Stimulated activated naive B cell treated with anti-CD40 and anti-IgM and Interleukin-4, amounts not matched to agents 10 μg/mL and 1 μg/mL and 100 μg/mL, for 72 hours (primary cell): Measurements from ENCODE around the gene HOOK2.
"Not testable (repeated sequence)": the region's sequence is repeated elsewhere in the genome, so short reads cannot be mapped to it uniquely, and the experiment has no call there.

Experiments used
- ATAC-seq, 2 donors: fragments of 150-1000 bp; cut with Tn5 transposase; replicated peaks; 2 replicates each; pipeline ENCODE4 v1.10.0; 2021; ENCODE audit warnings: moderate library complexity in 1 of 2
- DNase-seq: peaks from one replicate; pipeline ENCODE4 v3.0.0; 2021
- H3K27ac Mint-ChIP-seq: one replicate; pipeline ENCODE4 v1.8.0; 2022; ENCODE audit warnings: mild to moderate bottlenecking, mixed read lengths
- H3K27me3 Mint-ChIP-seq, 2 donors: one replicate each; pipeline ENCODE4 v1.8.0; 2022; ENCODE audit warnings: mixed read lengths in 2 of 2
- H3K36me3 Mint-ChIP-seq, 2 donors: one replicate each; pipeline ENCODE4 v1.8.0; 2022; ENCODE audit warnings: mixed read lengths in 2 of 2, mild to moderate bottlenecking in 1 of 2
- H3K4me1 Mint-ChIP-seq, 2 donors: one replicate each; pipeline ENCODE4 v1.8.0; 2022; ENCODE audit warnings: mixed read lengths in 2 of 2, mild to moderate bottlenecking in 1 of 2
- H3K4me3 Mint-ChIP-seq, 2 donors: one replicate each; pipeline ENCODE4 v1.8.0; 2022; ENCODE audit warnings: mild to moderate bottlenecking in 2 of 2, mixed read lengths in 2 of 2, moderate library complexity in 1 of 2
- H3K9me3 Mint-ChIP-seq, 2 donors: one replicate each; pipeline ENCODE4 v1.8.0; 2022; ENCODE audit warnings: mixed read lengths in 2 of 2, mild to moderate bottlenecking in 1 of 2

The HOOK2 gene

DNA sequence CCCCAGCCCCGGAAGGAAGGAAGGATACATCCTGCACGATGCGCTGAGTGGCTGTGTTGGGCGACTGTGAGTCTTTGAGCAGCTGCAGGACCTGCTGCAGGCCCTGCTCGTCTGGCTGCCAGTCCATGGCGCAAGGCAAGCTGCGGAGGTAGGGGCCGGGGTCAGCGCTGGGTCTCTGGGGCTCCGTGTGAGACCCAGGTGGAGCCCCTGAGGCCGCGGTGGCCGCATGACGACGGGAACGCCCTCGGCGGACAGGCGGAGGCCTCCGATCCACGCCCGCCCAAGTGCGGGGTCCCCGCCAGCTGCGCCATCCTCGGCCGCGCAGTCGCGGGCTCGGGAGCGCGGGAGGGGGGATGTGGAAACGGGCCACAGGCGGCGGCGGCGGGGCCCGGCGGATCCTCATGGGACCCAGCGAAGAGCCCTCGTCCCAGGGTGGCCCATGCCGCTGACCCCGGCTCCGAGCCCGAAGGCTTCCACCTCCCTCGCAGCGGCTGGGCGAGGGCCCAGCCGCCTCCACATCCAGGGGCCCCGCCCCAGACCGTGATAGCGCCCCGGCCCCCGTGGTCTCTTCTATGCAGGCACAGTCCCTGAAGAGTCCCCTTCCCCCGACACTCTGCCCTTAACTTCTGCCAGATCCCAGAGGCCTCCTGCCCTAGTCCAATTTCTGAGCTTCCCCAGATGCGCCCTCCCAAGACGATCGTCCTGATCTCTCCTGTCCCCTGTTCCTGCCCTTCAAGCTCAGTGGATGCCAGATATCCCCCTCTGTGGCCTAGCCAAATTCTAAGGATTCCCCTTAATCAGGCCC, 54.3 kb downstream of the HOOK2 start:
- ATAC-seq (no peak), DNase-seq (no peak)
- H3K9me3 Mint-ChIP-seq = no peaks in the 10 kb centered on the region
- peaks cover 20 to 38% of the 10 kb centered on the region in 2 donors for H3K36me3 Mint-ChIP-seq
- no peaks in the 10 kb centered on the region for H3K27me3 Mint-ChIP-seq
- peaks cover 24 to 50% of the 10 kb centered on the region in 2 donors for H3K4me1 Mint-ChIP-seq
- H3K4me3 Mint-ChIP-seq = peak overlapping the region; percentile 91 to 94
- peak overlapping the region; percentile 96 for H3K27ac Mint-ChIP-seq

DNA sequence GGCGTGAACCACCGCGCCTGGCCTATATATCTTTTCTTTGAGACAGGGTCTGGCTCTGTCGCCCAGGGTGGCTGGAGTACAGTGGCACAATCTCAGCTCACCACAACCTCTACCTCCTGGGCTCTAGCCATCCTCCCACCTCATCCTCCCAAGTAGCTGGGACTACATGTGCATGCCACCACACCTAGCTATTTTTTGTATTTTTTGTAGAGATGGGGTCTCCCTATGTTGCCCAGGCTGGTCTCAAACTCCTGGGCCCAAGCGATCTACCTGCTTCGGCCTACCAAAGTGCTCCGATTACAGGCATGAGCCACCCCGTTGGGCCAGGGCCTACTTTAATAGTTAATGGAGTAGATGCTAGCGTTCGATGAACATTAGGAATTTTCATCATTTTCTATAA, 55.1 kb downstream of the HOOK2 start:
- Mint-ChIP-seq H3K4me3 (peak overlapping the region; percentile 85 to 91), H3K27me3 (no peaks in the 10 kb centered on the region), H3K4me1 (peaks cover 24 to 54% of the 10 kb centered on the region in 2 donors), H3K36me3 (peaks cover 23 to 42% of the 10 kb centered on the region in 2 donors), H3K9me3 (no peaks in the 10 kb centered on the region), H3K27ac (peak overlapping the region; percentile 42)
- DNase-seq (no peak), ATAC-seq (no peak)

GRCh38 chr19:12715929-12716328, 59.4 kb downstream of the HOOK2 start:
- H3K4me1 Mint-ChIP-seq = peaks cover 14 to 39% of the 10 kb centered on the region in 2 donors
- DNase-seq = no peak
- no peaks in the 10 kb centered on the region for H3K9me3 Mint-ChIP-seq
- H3K4me3 Mint-ChIP-seq = no peak overlapping the region
- no peak for ATAC-seq
- no peaks in the 10 kb centered on the region for H3K27me3 Mint-ChIP-seq
- H3K27ac Mint-ChIP-seq = no peak overlapping the region
- peaks cover 36 to 52% of the 10 kb centered on the region in 2 donors for H3K36me3 Mint-ChIP-seq

DNA sequence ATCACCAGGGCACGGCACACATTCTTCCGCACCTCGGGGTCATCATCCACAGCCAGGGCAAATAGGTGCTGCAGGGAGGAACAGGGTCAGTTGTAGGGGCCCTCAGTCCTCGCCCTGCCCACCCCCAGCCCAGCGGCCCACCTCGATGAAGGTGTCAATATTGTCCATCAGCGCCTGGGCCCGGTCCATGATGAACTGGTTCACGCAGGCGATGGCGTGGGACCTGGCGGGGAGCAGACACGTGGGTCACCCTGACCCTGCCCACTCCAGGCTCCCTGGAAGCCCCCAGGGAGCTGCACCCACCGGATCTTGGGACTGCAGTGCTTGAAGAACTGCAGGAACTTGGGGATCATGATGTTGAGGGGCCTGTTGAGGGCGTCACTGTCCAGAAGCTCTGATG, 60.2 kb downstream of the HOOK2 start:
- peaks cover 38 to 56% of the 10 kb centered on the region in 2 donors for H3K36me3 Mint-ChIP-seq
- no peak overlapping the region for H3K27ac Mint-ChIP-seq
- no peak for ATAC-seq
- no peak for DNase-seq
- H3K9me3 Mint-ChIP-seq = no peaks in the 10 kb centered on the region
- H3K4me3 Mint-ChIP-seq = no peak overlapping the region
- H3K27me3 Mint-ChIP-seq = no peaks in the 10 kb centered on the region
- H3K4me1 Mint-ChIP-seq = peaks cover 11 to 31% of the 10 kb centered on the region in 2 donors

DNA sequence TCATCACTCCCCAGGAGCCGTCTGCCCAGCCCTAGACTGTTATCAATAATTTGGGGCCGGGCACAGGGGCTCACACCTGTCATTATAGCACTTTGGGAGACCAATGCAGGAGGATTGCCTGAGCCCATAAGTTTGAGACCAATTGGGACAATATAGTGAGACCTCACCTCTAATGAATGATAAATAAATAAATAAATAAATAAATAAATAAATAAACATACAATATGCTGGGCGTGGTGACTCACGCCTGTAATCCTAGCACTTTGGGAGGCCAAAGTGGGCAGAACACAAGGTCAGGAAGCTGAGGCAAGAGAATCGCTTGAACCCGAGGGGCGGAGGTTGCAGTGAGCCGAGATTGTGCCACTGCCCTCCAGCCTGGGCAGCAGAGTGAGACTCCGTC, 62.0 kb downstream of the HOOK2 start:
- DNase-seq, ATAC-seq, H3K4me3 Mint-ChIP-seq, H3K27ac Mint-ChIP-seq, H3K9me3 Mint-ChIP-seq, H3K27me3 Mint-ChIP-seq: not testable (repeated sequence)
- H3K36me3 Mint-ChIP-seq = peaks cover 36 to 46% of the 10 kb centered on the region in 2 donors
- peaks cover 5 to 18% of the 10 kb centered on the region in 2 donors for H3K4me1 Mint-ChIP-seq
